ENCODE data around the gene KY.

Gene KY

DNA sequence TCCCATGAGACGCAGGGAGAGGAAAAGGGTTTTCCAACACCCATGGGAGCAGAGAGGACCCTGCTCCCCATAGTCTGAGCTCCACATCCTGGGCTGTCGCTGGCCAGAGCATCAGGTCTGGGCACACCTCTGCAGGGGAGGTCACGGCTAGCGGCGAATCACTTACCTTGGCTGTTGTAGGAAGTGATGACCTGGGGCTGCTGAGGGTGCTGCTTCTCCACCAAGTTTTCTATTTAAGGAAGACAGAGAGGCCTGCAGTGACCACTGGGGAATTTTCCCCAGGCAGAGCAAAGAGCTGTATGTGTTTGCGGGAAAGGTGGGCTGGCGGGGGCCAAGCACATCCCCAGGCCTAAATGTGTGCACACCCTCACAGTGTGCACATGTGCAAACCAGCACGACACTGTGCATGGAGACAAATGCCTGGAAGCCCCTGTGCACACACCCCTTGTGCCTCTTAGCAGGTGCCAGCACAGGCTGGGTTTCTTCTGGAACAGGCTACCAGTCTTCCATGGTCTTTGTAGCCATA, 7.6 kb downstream of the KY start:
- no peak for DNase-seq

DNA sequence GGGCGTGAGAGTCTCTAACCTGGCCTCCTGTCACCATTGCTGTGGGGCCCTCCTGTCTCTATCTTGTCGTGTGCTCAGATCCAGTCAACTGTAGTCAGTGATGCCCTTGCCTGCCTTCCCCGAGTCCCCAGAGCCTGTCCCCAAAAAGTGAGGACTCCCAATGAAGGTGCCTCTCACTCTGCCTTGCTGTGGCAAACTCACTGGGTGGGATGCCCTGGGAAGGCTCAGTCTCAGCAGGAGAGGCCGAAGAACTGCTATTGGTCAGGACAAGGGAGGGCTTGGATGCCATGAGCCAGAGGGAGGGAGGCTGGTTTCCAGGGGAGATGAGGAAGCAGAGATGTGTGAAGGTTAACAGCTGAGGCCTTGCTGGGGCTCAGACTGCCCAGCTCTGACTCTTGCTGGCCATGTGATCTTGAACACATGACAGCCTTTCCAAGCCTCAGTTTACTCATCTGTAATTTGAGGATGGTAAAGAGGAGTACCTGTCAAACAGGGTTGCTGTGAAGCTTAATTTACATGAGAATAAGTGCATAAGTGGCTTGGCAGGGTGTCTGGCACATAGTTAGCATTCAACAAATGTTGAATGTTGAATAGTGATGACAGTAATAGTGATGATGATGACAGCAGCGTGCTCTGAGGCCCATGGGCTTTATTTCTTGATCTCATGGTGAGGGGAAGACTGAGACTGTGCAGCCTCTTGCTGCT, 8.2 kb downstream of the KY start:
- peak in 1 of 2 experiments; percentile 5 for DNase-seq

- DNase-seq = no peak
Measured at GRCh38 chr3:134641671-134642300, 9.0 kb downstream of the KY start.

GRCh38 chr3:134640872-134641470, 9.9 kb downstream of the KY start:
- DNase-seq = no peak

GRCh38 chr3:134640378-134640777, 10.4 kb downstream of the KY start:
- DNase-seq = no peak

GRCh38 chr3:134638385-134639030, 12.3 kb downstream of the KY start:
- DNase-seq = no peak

- no peak for DNase-seq
Measured at GRCh38 chr3:134636406-134636805, 14.4 kb downstream of the KY start.

DNA sequence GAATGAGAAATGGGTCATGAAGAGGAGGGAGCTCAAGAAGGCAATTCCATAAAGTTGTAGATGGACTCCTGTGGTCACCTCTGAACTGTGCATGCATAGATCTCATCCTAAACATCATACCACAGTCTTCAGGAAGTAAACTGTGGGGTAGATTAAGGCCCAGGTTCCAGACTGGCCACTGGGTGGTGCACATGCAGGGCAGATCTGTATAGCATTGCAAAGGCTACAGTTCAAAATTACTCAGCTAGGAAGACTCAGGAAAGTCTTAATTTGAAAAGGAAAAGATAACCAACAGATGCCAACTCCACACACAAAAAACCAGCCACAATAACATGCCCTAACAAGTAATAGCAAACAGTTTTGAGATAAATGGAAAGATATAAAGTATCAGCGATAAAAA, 20.3 kb downstream of the KY start:
- DNase-seq = no peak

DNA sequence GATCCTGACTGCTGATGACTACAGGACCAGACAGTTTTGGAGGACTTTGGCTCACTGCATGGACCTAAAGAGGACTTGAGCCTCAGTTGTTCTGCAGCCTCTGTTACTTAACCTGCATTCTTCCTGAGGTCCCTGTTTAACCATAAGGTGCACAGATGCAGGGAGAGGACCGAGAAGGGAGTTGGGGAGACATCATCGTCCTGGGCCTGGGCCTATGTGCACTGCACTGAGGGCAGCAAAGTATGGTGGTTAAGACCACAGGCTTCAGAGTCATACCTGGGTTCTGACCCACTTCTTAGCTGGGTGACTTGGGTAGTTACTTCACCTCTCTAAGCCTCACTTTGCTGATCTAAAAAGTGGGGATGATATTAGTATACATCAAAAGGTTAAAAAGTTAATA, 21.9 kb downstream of the KY start:
- DNase-seq = no peak

DNA sequence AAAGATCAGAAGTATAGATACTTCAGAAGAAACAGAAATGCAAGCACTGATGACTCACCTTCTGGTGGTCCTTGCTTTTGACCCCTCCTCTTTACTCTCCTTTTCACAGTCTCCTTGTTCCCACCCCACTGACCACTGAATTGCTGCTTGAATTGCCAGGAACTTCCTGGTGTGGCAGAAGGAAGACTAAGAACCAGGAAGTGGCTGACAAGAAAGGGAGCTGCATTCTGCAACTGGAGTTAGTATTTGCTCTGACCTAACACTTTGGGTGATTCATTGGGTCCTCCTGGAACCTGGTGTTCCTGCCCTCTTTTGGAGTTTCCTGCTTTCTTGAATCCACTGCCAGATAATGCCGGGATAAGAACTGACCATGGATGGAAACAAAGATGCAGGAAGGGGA, 23.0 kb downstream of the KY start:
- no peak for DNase-seq

GRCh38 chr3:134625885-134626741, 24.7 kb downstream of the KY start:
- no peak for DNase-seq

DNA sequence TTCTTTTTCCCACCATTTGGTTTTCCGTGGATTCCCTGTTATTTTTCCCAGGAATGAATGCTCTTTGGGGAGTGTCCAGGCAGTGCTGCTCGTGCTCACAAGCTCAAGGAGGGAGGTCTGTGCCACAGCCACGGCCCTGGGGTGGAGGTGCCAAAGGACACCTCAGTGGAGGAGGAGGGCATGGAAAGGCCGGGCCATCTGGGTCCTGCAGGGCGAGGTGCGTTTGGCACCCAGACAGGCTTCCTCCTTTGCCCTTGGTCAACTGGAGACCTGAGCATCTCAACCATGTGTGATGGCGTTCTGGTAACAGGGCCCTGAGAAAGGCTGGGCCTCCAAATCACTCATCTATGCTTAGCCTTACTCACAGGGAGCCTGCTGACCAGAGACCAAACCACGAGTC, 25.4 kb downstream of the KY start:
- DNase-seq = no peak

DNA sequence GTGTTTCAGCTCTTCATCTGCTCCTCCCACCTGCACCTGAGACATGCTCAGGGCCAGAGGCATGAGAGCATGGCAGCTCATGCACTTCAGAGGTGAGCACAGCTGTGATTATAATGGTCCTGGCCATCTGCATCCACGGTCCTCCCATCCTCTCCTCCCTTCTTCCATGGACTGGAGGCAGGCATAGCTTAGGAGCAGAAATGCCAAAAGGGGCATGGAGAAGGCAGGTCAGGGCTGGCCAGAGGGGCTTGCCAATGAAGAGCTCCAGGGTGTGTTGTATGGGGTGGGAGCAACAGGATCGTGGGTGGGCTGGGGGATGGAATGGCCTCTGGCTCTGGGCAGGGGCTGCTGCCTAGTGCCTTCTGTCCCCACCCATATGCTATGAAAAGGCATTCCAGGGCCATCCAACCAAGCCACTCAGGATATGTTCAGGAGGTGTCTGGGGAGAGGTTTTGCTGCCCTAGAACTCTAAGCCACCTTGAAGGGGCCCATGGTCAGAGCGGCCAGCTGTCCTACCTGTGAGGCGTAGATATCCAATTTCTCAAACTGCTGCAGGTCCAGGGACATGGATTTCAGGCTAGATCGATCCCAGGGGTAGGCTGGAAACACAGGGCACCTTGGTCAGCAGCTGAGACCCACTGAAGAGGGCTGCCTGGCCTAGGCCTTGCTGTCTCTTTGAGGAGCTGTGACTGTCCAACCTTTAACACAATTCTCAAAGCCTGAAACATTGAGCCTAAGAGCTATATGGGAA, 26.1 kb downstream of the KY start:
- no peak for DNase-seq

DNA sequence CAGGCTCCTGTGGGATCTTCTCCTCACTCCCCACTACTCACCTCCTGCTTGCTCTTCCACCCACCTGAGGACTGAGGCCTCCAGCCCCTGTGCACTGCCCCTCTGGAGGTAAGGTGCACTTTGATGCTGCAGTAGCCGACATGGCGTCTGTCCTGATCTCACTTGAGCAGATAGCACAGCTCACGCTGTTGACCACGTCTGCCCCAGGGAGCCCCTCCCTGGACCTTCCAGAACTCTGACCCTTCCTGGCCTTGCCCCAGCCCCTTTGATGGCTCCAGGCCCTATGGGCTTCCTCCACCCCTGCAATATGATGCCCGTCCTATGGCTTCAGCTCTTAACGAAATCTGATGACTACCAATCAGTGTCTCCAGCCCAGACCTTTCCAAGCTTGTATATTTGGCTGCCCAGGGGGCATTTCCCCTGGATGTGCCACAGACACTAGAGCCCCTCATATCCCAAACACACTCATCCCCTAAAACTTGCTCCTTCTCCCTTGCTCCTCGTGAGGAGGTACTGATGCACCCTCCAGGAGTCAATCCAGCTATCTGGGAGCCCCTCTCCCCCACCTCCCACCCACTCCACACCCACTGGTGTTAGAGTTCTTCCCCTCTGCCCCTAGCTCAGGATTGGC, 27.1 kb downstream of the KY start:
- no peak for DNase-seq

DNA sequence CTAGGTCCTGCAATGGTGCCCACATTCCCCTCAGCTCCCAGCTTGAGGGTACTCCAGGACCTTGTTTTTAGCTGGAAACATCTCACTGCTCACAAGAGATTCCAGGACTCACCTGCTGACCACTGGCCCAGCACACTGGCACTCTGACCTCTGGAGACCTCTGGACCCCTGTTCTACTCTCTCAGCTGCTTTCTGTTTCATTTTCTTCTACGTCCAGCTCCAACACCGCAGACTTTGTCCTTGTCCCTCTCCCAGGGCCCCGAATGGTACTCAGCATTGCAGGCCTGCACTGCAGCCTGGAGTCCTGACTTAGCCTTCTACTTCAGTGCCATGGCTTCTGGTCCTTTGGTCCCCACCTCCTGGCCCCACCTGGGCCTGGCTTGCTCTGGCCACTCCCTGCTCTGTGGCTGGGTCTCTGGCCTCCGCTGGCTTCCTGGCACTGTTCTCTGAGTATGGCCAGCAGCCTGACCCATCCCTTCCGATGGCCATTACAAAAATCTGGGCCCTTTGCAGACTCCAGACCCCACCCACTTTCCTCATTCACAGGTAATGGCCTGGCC, 27.9 kb downstream of the KY start:
- DNase-seq = no peak

DNA sequence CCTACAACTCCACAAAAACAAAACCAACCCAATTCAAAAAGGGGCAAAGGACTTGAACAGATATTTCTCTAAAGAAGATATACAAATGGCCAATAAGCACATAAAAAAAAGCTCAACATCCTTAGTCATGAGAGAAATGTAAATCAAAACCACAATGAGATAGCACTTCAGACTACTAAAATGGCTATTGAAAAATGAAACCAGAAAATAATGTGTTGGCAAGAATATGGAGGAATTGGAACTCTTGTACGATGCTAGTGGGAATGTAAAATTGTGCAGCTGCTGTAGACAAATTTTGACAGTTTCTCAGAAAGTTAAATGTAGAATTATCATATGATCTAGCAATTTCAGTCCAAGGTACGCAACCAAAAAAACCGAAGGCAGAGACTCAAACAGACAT, 29.0 kb downstream of the KY start:
- no peak for DNase-seq

DNA sequence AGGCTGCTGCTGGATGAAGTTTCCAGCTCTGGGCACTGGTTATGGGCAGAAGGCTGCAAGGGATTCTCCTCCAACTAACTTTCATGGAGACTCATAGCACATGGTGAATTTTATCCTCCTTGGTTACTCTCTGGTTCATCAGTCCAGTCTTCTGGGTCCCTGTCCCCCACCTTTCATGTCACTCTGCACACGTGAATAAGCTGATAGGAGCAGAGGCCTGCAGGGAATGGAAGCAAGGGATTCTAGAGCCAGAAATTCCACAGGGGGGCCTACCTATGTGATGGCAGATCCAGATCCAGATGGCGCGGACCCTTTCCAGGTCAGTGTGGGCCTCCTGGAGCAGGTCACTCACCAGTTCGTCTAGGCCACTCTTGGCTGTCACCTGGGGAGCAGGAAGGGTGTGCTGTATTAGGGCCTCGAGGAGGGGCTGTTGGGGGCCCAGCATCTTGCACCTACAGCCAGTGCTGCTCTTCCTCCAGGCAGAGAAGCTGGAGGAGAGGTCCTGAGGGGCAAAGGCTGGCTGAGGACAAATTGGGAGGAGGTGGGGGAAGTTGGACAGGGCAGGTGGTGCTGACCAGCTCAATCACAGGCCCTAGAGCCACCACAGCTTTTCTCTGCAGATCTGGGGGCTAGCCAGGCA, 30.2 kb downstream of the KY start:
- DNase-seq = no peak

DNA sequence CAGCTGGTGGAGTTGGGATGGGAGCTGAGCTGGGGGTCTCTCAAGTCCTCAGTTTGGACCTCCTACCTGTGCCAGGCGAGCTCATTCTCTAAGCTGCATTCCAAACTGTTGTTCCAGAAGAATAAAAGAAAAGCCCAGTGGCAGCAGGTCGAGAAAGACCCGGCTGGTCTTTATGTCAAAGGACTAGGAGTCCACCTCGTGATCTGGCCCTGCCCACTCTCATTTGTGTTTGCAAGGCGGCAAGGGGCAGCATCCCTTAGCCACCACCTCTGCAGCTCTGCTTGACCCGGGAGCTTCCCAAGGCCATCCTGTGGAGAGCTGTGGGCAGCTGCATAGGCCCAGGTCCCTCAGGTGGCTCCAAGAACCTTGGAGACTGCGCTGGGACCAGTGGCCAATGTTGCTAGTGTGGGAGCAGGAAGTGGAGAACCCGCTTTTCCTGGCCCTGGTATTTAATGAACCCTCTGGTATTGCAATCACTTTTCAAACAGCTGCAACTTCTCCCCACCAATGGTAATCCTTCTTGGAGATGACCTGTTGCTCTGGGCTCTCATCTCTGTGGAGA, 30.9 kb downstream of the KY start:
- no peak for DNase-seq

GRCh38 chr3:134619301-134619615, 31.6 kb downstream of the KY start:
- no peak for DNase-seq

GRCh38 chr3:134618478-134619300, 32.1 kb downstream of the KY start:
- no peak for DNase-seq

All from activated T-cell treated with anti-CD3 and anti-CD28 coated beads, Interleukin-2, amount 50 U/mL, for 48 hours (primary cell).